Mesenchymal stem cell (in vitro differentiated cells and primary cell): Measurements from ENCODE around the gene CPNE4.

Experiments used
- DNase-seq: peaks from one replicate; pipeline ENCODE4 v3.0.0-alpha.2; 2013
- H2AFZ ChIP-seq: one replicate; pipeline ENCODE4 v1.6.1; 2013; ENCODE audit warnings: low read depth, mild to moderate bottlenecking, control low read depth, inconsistent platforms, low read length, moderate library complexity
- H2AK5ac ChIP-seq: 2 replicates; pipeline ENCODE4 v1.6.1; 2013; ENCODE audit warnings: low read length, moderate library complexity, mild to moderate bottlenecking, inconsistent platforms; ENCODE audit not compliant: severe bottlenecking
- H2BK120ac ChIP-seq: one replicate; pipeline ENCODE4 v1.6.1; 2013; ENCODE audit warnings: low read depth, mild to moderate bottlenecking, inconsistent platforms, low read length, moderate library complexity
- H2BK12ac ChIP-seq, 2 experiments: one replicate each; pipeline ENCODE4 v1.6.1; 2013; ENCODE audit warnings: inconsistent platforms in 2 of 2, low read length in 2 of 2, mild to moderate bottlenecking in 2 of 2, moderate library complexity in 2 of 2, control low read depth in 1 of 2
- H2BK15ac ChIP-seq: one replicate; pipeline ENCODE4 v1.6.1; 2013; ENCODE audit warnings: mild to moderate bottlenecking, low read depth, inconsistent platforms; ENCODE audit not compliant: poor library complexity, severe bottlenecking
- H2BK5ac ChIP-seq: 2 replicates; pipeline ENCODE4 v1.6.1; 2013; ENCODE audit warnings: low read depth, mild to moderate bottlenecking, low read length, control low read depth, inconsistent platforms; ENCODE audit not compliant: poor library complexity, severe bottlenecking
- H3K14ac ChIP-seq, 2 experiments: one replicate each; pipeline ENCODE4 v1.6.1; 2013; ENCODE audit warnings: inconsistent platforms in 2 of 2, low read length in 2 of 2, control low read depth in 1 of 2, mild to moderate bottlenecking in 1 of 2, moderate library complexity in 1 of 2
- H3K18ac ChIP-seq, 2 experiments: one replicate each; pipeline ENCODE4 v1.6.1; 2013; ENCODE audit warnings: inconsistent platforms in 2 of 2, low read length in 2 of 2, control low read depth in 1 of 2, low read depth in 1 of 2, mild to moderate bottlenecking in 1 of 2
- H3K23ac ChIP-seq, 2 experiments: one replicate each; pipeline ENCODE4 v1.6.1; 2013; ENCODE audit warnings: inconsistent platforms in 2 of 2, low read length in 2 of 2, mild to moderate bottlenecking in 2 of 2, moderate library complexity in 2 of 2, control low read depth in 1 of 2
- H3K27ac ChIP-seq: 2 replicates; pipeline ENCODE4 v1.5.1; 2013; ENCODE audit warnings: mild to moderate bottlenecking, moderate library complexity, low read length, control low read depth, inconsistent platforms; ENCODE audit not compliant: poor library complexity, severe bottlenecking
- H3K27me3 ChIP-seq, 2 experiments: 2 replicates each; pipeline versions ENCODE4 v1.6.1 to v1.7.0; 2013; ENCODE audit warnings: low read length in 2 of 2, mild to moderate bottlenecking in 2 of 2, moderate library complexity in 2 of 2, control low read depth in 1 of 2, inconsistent platforms in 1 of 2; ENCODE audit not compliant: control insufficient read depth in 1 of 2, insufficient read depth in 1 of 2
- H3K36me3 ChIP-seq, 2 experiments: 2 replicates each; pipeline versions ENCODE4 v1.6.1 to v1.7.0; 2013; ENCODE audit warnings: low read length in 2 of 2, control low read depth in 1 of 2, inconsistent platforms in 1 of 2, low read depth in 1 of 2, mild to moderate bottlenecking in 1 of 2; ENCODE audit not compliant: insufficient read depth in 2 of 2, control insufficient read depth in 1 of 2
- H3K4ac ChIP-seq, 2 experiments: one replicate each; pipeline ENCODE4 v1.6.1; 2013; ENCODE audit warnings: inconsistent platforms in 2 of 2, low read length in 2 of 2, mild to moderate bottlenecking in 2 of 2, moderate library complexity in 2 of 2, control low read depth in 1 of 2, low read depth in 1 of 2
- H3K4me1 ChIP-seq: 2 replicates; pipeline ENCODE4 v1.6.1; 2013; ENCODE audit warnings: low read depth, low read length, control low read depth; ENCODE audit not compliant: control insufficient read depth, insufficient read depth
- H3K4me2 ChIP-seq: 2 replicates; pipeline ENCODE4 v1.6.1; 2013; ENCODE audit warnings: low read length, mild to moderate bottlenecking, inconsistent platforms; ENCODE audit not compliant: poor library complexity, severe bottlenecking
- H3K4me3 ChIP-seq, 2 experiments: 2 replicates each; pipeline versions ENCODE4 v1.5.1 to v1.7.0; 2013; ENCODE audit warnings: low read length in 2 of 2, mild to moderate bottlenecking in 2 of 2, control low read depth in 1 of 2, low read depth in 1 of 2; ENCODE audit not compliant: insufficient read depth in 1 of 2
- H3K79me1 ChIP-seq: replicated peaks from 2 replicates; pipeline ENCODE4 v1.6.1; 2013; ENCODE audit warnings: mild to moderate bottlenecking, control low read depth, low read length, inconsistent platforms; ENCODE audit not compliant: poor library complexity, severe bottlenecking
- H3K9ac ChIP-seq: 2 replicates; pipeline ENCODE4 v1.7.0; 2013; ENCODE audit warnings: mild to moderate bottlenecking, low read length, moderate library complexity
- H3K9me3 ChIP-seq: 2 replicates; pipeline ENCODE4 v1.7.0; 2013; ENCODE audit warnings: mild to moderate bottlenecking, low read length; ENCODE audit not compliant: control insufficient read depth
- H4K8ac ChIP-seq: one replicate; pipeline ENCODE4 v1.6.1; 2013; ENCODE audit warnings: inconsistent platforms, mild to moderate bottlenecking, low read length, moderate library complexity
- H4K91ac ChIP-seq: one replicate; pipeline ENCODE4 v1.6.1; 2013; ENCODE audit warnings: mild to moderate bottlenecking, low read length, inconsistent platforms
- WGBS: methylation state at CpG from one replicate; pipeline ENCODE4 v1.1.7; 2013; ENCODE audit warnings: mixed read lengths; 5-methylcytosine and 5-hydroxymethylcytosine counted together

Gene CPNE4

DNA sequence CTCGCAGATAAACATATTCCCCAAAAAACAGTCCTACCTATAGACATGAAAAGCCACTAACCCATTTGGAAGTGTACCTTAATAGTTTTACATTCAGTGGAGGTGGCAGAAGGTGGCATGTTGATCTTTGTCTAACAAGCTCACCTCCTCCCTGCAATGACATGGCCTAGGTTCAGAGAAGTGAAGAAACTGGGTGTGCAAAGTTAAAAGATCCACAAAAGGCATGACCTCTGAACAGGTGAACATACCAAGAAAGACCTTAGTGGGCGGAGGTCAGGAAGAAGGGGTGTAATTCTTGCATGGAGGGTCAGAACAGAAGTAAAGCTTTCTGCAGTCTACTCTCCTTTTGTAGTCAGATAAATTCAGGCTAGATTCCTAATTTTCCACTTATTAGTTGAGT, 532.9 kb downstream of the CPNE4 start:
- H3K4me1 ChIP-seq, result no peaks in the 10 kb centered on the region
- no peak overlapping the region for H2BK120ac ChIP-seq
- H3K23ac ChIP-seq, result no peak overlapping the region
- H3K36me3 ChIP-seq, result peaks cover under 1 to 38% of the 10 kb centered on the region in 2 experiments
- H3K14ac ChIP-seq, result no peak overlapping the region
- DNase-seq, result peak; percentile 3
- H2AFZ ChIP-seq, result no peak overlapping the region
- H3K4me2 ChIP-seq, result peak overlapping the region; percentile 61
- H3K9ac ChIP-seq, result peak overlapping the region; percentile 98
- H3K27ac ChIP-seq, result no peak overlapping the region
- H3K9me3 ChIP-seq, result no peaks in the 10 kb centered on the region
- H2AK5ac ChIP-seq, result no peak overlapping the region
- peaks cover 9% of the 10 kb centered on the region for H3K79me1 ChIP-seq
- H4K8ac ChIP-seq, result no peak overlapping the region
- H3K4me3 ChIP-seq, result peak overlapping the region in 1 of 2 experiments; percentile 98
- H3K18ac ChIP-seq, result no peak overlapping the region
- no peak overlapping the region for H2BK5ac ChIP-seq
- WGBS, result 29% methylated on average over 1 of the region's 2 CpGs
- H2BK12ac ChIP-seq, result no peak overlapping the region
- peak overlapping the region; percentile 84 to 92 for H3K4ac ChIP-seq
- no peak overlapping the region for H2BK15ac ChIP-seq
- H4K91ac ChIP-seq, result no peak overlapping the region
- peaks cover 0 to 4% of the 10 kb centered on the region in 2 experiments for H3K27me3 ChIP-seq

DNA sequence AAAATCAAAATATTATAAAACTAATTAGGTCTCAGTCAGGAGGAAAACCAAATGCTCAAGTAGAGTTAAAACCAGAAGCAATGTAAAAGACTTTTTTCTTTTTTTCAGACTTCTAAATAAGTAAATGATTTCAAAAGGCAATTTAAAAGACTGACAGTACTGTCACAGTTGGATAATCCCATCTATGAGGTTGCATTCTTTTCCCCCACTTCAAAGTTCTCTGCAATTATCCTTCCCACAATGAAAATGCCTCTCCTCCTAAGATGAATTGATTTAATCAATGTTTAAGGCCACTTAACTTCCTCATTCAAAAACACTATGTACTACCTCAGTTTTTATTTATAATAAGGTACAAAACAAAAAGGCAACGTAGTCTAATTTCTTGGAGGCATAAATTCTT, 540.1 kb downstream of the CPNE4 start:
- Histone ChIP-seq H3K36me3 (peaks cover 8 to 96% of the 10 kb centered on the region in 2 experiments), H3K9ac (no peak overlapping the region), H3K79me1 (peaks cover 32% of the 10 kb centered on the region), H3K4me1 (peaks cover 4% of the 10 kb centered on the region), H2BK5ac (no peak overlapping the region), H3K4ac (no peak overlapping the region), H2AFZ (no peak overlapping the region), H3K9me3 (no peaks in the 10 kb centered on the region), H3K27me3 (no peaks in the 10 kb centered on the region), H3K14ac (no peak overlapping the region), H4K91ac (no peak overlapping the region), H2BK15ac (no peak overlapping the region), H3K18ac (no peak overlapping the region), H2BK120ac (no peak overlapping the region), H2BK12ac (no peak overlapping the region), H4K8ac (no peak overlapping the region), H3K4me2 (no peak overlapping the region), H3K23ac (no peak overlapping the region), H2AK5ac (no peak overlapping the region), H3K4me3 (no peak overlapping the region), H3K27ac (no peak overlapping the region)
- WGBS, result no CpG with 5 or more reads among the region's 1 CpG
- DNase-seq, result no peak

DNA sequence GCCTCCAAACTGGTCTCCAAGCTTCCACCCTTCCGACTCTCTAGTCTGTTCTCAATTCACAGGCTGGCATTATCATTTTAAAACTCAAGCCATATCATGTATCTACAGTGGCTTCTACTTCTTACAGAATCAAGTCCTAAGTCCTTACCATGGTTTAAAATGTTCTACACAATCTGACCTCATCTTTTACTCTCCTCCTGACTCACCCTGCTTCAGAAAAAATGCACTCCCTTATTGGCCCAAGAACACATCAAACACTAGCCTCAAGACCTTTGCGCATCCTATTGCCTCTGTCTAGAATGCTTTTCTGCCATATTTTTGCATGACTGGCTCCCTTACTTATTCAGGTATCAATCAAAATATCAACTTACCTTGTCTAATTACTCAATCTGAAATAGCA, 543.0 kb downstream of the CPNE4 start:
- Histone ChIP-seq H3K4me3 (no peak overlapping the region), H2BK12ac (no peak overlapping the region), H3K9me3 (no peaks in the 10 kb centered on the region), H3K4me1 (peaks cover 3% of the 10 kb centered on the region), H3K79me1 (peaks cover 23% of the 10 kb centered on the region), H2AFZ (no peak overlapping the region), H3K36me3 (peaks cover 9 to 97% of the 10 kb centered on the region in 2 experiments), H4K91ac (no peak overlapping the region), H3K4ac (no peak overlapping the region), H3K23ac (no peak overlapping the region), H2AK5ac (no peak overlapping the region), H3K27ac (no peak overlapping the region), H2BK5ac (no peak overlapping the region), H3K27me3 (no peaks in the 10 kb centered on the region), H3K14ac (no peak overlapping the region), H3K4me2 (no peak overlapping the region), H3K18ac (no peak overlapping the region), H2BK120ac (no peak overlapping the region), H4K8ac (no peak overlapping the region), H3K9ac (no peak overlapping the region), H2BK15ac (no peak overlapping the region)
- DNase-seq, result no peak
- WGBS, result 96% methylated on average over 2 of the region's 2 CpGs

DNA sequence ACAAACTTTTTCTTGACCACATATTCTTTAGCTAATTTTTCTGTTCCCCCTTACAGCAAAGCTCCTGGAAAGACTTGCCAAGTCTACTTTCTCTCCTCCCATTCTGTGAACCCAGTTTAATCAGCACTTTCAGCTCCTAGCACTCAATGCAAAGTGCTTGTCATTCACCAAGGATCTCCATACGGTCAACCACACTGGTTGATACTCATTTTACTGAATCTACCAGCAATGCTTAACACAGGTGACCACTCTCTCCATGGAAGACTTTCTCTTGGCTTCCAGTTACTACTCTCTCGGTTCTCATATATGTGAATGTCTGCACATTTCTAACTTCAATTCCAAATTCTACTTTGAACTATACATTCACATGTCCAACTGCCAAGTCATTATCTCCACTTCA, 543.7 kb downstream of the CPNE4 start:
- Histone ChIP-seq H3K4ac (no peak overlapping the region), H2BK120ac (no peak overlapping the region), H3K27me3 (no peaks in the 10 kb centered on the region), H3K27ac (no peak overlapping the region), H2AK5ac (no peak overlapping the region), H3K9ac (no peak overlapping the region), H3K4me1 (peaks cover 2% of the 10 kb centered on the region), H2BK5ac (no peak overlapping the region), H2BK15ac (no peak overlapping the region), H3K18ac (no peak overlapping the region), H3K79me1 (peaks cover 20% of the 10 kb centered on the region), H3K4me2 (no peak overlapping the region), H3K9me3 (no peaks in the 10 kb centered on the region), H3K4me3 (no peak overlapping the region), H4K8ac (no peak overlapping the region), H2BK12ac (no peak overlapping the region), H3K14ac (no peak overlapping the region), H3K23ac (no peak overlapping the region), H2AFZ (no peak overlapping the region), H4K91ac (no peak overlapping the region), H3K36me3 (peaks cover 7 to 90% of the 10 kb centered on the region in 2 experiments)
- 98% methylated on average over 2 of the region's 2 CpGs for WGBS
- no peak for DNase-seq
